CD14-positive monocyte (primary cell): ENCODE results near the gene EFHC1. TPM values are rescaled to one million over a fixed set of nuclear protein-coding genes. Genes with fewer than 3 reads are reported as not detected.

ENCODE experiments used
- DNase-seq, 3 donors: peaks; one replicate each; pipeline ENCODE4 v3.0.0-alpha.2; 2011 to 2022
- H2AFZ ChIP-seq: 2 replicates; pipeline ENCODE4 v1.6.0; 2012; ENCODE audit warnings: mild to moderate bottlenecking, low read depth, low read length, inconsistent platforms; ENCODE audit not compliant: insufficient read depth, poor library complexity, severe bottlenecking
- H3K27ac ChIP-seq, 2 donors: 1 replicate in 1 of 2; 2 replicates in 1 of 2; pipeline ENCODE4 v1.5.1; 2012 to 2013; ENCODE audit warnings: low read length in 2 of 2, control low read depth in 1 of 2, inconsistent platforms in 1 of 2, low read depth in 1 of 2, mild to moderate bottlenecking in 1 of 2
- H3K27me3 ChIP-seq, 2 donors: one replicate each; pipeline versions ENCODE4 v1.6.0 to v1.6.1; 2011 to 2013; ENCODE audit warnings: low read length in 2 of 2; ENCODE audit not compliant: control insufficient read depth in 2 of 2, insufficient read depth in 2 of 2
- H3K36me3 ChIP-seq, 2 donors: replicated peaks in 1 of 2; 1 replicate in 1 of 2; 2 replicates in 1 of 2; pipeline versions ENCODE4 v1.5.1 to v1.6.1; 2012 to 2013; ENCODE audit warnings: low read length in 2 of 2, control low read depth in 1 of 2, inconsistent platforms in 1 of 2, mild to moderate bottlenecking in 1 of 2; ENCODE audit not compliant: insufficient read depth in 2 of 2, control insufficient read depth in 1 of 2
- H3K4me1 ChIP-seq, 2 donors: 1 replicate in 1 of 2; 2 replicates in 1 of 2; pipeline versions ENCODE4 v1.5.1 to v1.6.1; 2012 to 2013; ENCODE audit warnings: low read length in 2 of 2, control low read depth in 1 of 2, inconsistent platforms in 1 of 2, mild to moderate bottlenecking in 1 of 2, moderate library complexity in 1 of 2; ENCODE audit not compliant: insufficient read depth in 2 of 2, control insufficient read depth in 1 of 2
- H3K4me2 ChIP-seq: replicated peaks from 2 replicates; pipeline ENCODE3; 2012; ENCODE audit warnings: low read length, moderate library complexity, mild to moderate bottlenecking; ENCODE audit not compliant: poor library complexity, severe bottlenecking; ENCODE audit errors: extremely low read depth
- H3K4me3 ChIP-seq, 3 experiments: fragments of 200-600 bp in 1 of 3; sonication (generic) in 1 of 3; replicated peaks in 1 of 3; 1 replicate in 2 of 3; 2 replicates in 1 of 3; pipeline ENCODE4 v1.5.1; 2011 to 2013; ENCODE audit warnings: low read length in 3 of 3, mild to moderate bottlenecking in 3 of 3, control low read depth in 2 of 3, low read depth in 2 of 3, inconsistent platforms in 1 of 3, moderate library complexity in 1 of 3
- H3K79me2 ChIP-seq: 2 replicates; pipeline ENCODE4 v1.6.0; 2012; ENCODE audit warnings: mild to moderate bottlenecking, control low read depth, inconsistent platforms, low read length, moderate library complexity; ENCODE audit not compliant: insufficient read depth
- H3K9ac ChIP-seq: 2 replicates; pipeline ENCODE4 v1.6.0; 2017; ENCODE audit warnings: low read length, mild to moderate bottlenecking; ENCODE audit not compliant: insufficient read depth, poor library complexity, severe bottlenecking
- H3K9me3 ChIP-seq, 2 donors: replicated peaks in 1 of 2; 1 replicate in 1 of 2; 2 replicates in 1 of 2; pipeline versions ENCODE4 v1.5.1 to v1.6.1; 2012 to 2013; ENCODE audit warnings: low read length in 2 of 2, control low read depth in 1 of 2; ENCODE audit not compliant: control insufficient read depth in 1 of 2, insufficient read depth in 1 of 2
- H4K20me1 ChIP-seq: 2 replicates; pipeline ENCODE4 v1.6.0; 2012; ENCODE audit warnings: mild to moderate bottlenecking, low read length, control low read depth, moderate library complexity; ENCODE audit not compliant: insufficient read depth
- H3K27ac Mint-ChIP-seq, 7 donors: one replicate each; pipeline ENCODE4 v1.8.0; 2020; ENCODE audit warnings: mild to moderate bottlenecking in 7 of 7, mixed read lengths in 7 of 7, moderate library complexity in 6 of 7, inconsistent platforms in 2 of 7
- H3K27me3 Mint-ChIP-seq, 3 donors: one replicate each; pipeline ENCODE4 v1.8.0; 2021 to 2022; ENCODE audit warnings: low read depth in 3 of 3, mild to moderate bottlenecking in 3 of 3, mixed read lengths in 3 of 3, moderate library complexity in 3 of 3, inconsistent platforms in 1 of 3
- H3K36me3 Mint-ChIP-seq, 2 donors: one replicate each; pipeline ENCODE4 v1.8.0; 2020; ENCODE audit warnings: mixed read lengths in 2 of 2, inconsistent platforms in 1 of 2, mild to moderate bottlenecking in 1 of 2
- H3K4me1 Mint-ChIP-seq: one replicate; pipeline ENCODE4 v1.8.0; 2020; ENCODE audit warnings: mild to moderate bottlenecking, mixed read lengths
- H3K4me3 Mint-ChIP-seq, 2 donors: one replicate each; pipeline ENCODE4 v1.8.0; 2020; ENCODE audit warnings: mild to moderate bottlenecking in 2 of 2, mixed read lengths in 2 of 2, moderate library complexity in 1 of 2
- H3K9me3 Mint-ChIP-seq, 7 donors: one replicate each; pipeline ENCODE4 v1.8.0; 2020 to 2022; ENCODE audit warnings: mixed read lengths in 7 of 7, mild to moderate bottlenecking in 6 of 7, moderate library complexity in 6 of 7, inconsistent platforms in 2 of 7
- WGBS: methylation state at CpG from one replicate; pipeline ENCODE4 v1.1.5; 2013; ENCODE audit warnings: missing lambda C conversion rate; ENCODE audit not compliant: insufficient coverage; 5-methylcytosine and 5-hydroxymethylcytosine counted together
- intact Hi-C, 2 donors: fragments of 100-400 bp; cut with micrococcal nuclease; formaldehyde crosslinking; loops; one replicate each; pipeline versions ENCODE4 v1.15.0 to v1.15.1; 2023
- polyA plus RNA-seq, 3 donors: library from polyadenylated mRNA; depleted of rRNA in 1 of 3; unstranded in 2 of 3; stranded (reverse) in 1 of 3; fragments of 300-500 nt in 2 of 3; fragments of >200 nt in 1 of 3; fragmentation: Illumina TruSeq in 2 of 3; gene quantifications; 1 replicate in 2 of 3; 2 replicates in 1 of 3; pipeline ENCODE4 v1.2.3, GENCODE V29; 2012 to 2021
- TF ChIP-seq, protein P1 (sequence below): fragments of 200-600 bp; IDR thresholded peaks from one replicate; pipeline ENCODE4 v1.8.0; 2022; ENCODE audit warnings: antibody characterized with exemption, mild to moderate bottlenecking

The EFHC1 gene
- polyA plus RNA-seq, 3 donors: 0.30 to 13.5 (median 2.3) TPM

DNA sequence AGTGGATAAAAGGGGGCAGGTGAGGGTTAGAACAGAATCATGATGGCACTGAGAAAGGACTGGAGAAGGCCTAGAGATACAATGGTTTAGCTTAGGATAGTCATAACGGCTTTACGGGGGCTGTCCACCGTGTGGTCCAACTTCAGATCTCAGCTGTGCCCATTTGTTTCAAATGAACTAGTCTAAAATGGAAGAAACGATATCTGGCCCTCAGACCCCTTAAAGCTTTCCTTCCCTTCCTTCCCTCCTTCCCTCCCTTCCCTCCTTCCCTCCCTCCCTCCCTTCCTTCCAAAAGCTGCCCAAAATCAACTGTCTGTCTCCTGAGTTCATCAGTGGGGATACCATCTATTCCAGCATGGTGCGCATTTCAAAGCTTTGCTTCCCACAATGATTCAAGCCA is 128.9 kb downstream of the EFHC1 start:
- Histone ChIP-seq H3K36me3 (peaks cover 4 to 39% of the 10 kb centered on the region in 2 donors), H3K79me2 (peaks cover 78% of the 10 kb centered on the region)
- H3K4me3 Mint-ChIP-seq: no peak overlapping the region

DNA sequence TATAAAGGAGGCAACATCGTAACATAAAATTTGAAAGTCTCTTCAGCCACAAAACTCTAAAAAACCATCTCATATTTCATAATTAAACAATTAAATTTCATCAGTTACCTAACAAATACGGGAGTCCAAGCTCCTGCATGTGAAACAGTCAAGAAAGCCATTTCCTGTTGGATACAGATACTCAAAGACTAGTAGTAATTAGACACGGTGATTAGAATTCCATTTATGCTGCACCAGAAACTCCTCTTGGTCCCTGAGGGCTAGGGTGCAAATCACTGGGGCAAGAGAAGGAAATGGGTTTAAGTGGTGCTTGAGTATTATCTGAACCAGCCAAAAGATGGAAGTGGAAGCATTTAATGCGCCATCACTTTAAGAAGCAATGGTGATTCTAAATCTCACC is 129.3 kb downstream of the EFHC1 start:
- peaks cover 20 to 36% of the 10 kb centered on the region in 2 donors for H3K36me3 Mint-ChIP-seq
- H3K4me2 ChIP-seq: no peak overlapping the region
- peaks cover 24% of the 10 kb centered on the region for H3K4me1 Mint-ChIP-seq
- H3K79me2 ChIP-seq: peaks cover 80% of the 10 kb centered on the region
- H3K9me3 Mint-ChIP-seq: no peaks in the 10 kb centered on the region
- no peak overlapping the region for H2AFZ ChIP-seq
- H3K27me3 ChIP-seq: no peaks in the 10 kb centered on the region
- H3K27ac ChIP-seq: no peak overlapping the region
- no peaks in the 10 kb centered on the region for H3K9me3 ChIP-seq
- H4K20me1 ChIP-seq: peaks cover 95% of the 10 kb centered on the region
- no peak overlapping the region for H3K27ac Mint-ChIP-seq
- peaks cover 4 to 35% of the 10 kb centered on the region in 2 donors for H3K36me3 ChIP-seq
- H3K9ac ChIP-seq: no peak overlapping the region
- intact Hi-C loops: no loop called here
- TF ChIP-seq, protein P1, sequence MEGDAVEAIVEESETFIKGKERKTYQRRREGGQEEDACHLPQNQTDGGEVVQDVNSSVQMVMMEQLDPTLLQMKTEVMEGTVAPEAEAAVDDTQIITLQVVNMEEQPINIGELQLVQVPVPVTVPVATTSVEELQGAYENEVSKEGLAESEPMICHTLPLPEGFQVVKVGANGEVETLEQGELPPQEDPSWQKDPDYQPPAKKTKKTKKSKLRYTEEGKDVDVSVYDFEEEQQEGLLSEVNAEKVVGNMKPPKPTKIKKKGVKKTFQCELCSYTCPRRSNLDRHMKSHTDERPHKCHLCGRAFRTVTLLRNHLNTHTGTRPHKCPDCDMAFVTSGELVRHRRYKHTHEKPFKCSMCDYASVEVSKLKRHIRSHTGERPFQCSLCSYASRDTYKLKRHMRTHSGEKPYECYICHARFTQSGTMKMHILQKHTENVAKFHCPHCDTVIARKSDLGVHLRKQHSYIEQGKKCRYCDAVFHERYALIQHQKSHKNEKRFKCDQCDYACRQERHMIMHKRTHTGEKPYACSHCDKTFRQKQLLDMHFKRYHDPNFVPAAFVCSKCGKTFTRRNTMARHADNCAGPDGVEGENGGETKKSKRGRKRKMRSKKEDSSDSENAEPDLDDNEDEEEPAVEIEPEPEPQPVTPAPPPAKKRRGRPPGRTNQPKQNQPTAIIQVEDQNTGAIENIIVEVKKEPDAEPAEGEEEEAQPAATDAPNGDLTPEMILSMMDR: no peak
- no peak overlapping the region for H3K4me3 Mint-ChIP-seq
- 86% methylated on average over 4 of the region's 4 CpGs for WGBS
- DNase-seq: no peak
- no peak overlapping the region for H3K4me3 ChIP-seq
- no peaks in the 10 kb centered on the region for H3K4me1 ChIP-seq
- peaks cover 0 to 4% (median 0%) of the 10 kb centered on the region in 3 donors for H3K27me3 Mint-ChIP-seq

More for the DNA sequence above, 128.9 kb downstream of the EFHC1 start:
- Mint-ChIP-seq H3K9me3 (no peaks in the 10 kb centered on the region), H3K36me3 (peaks cover 25 to 41% of the 10 kb centered on the region in 2 donors), H3K4me1 (peaks cover 24% of the 10 kb centered on the region), H3K27ac (no peak overlapping the region), H3K27me3 (peaks cover 0 to 4% (median 0%) of the 10 kb centered on the region in 3 donors)
- DNase-seq: no peak
- H3K4me2 ChIP-seq: no peak overlapping the region
- no peak overlapping the region for H3K4me3 ChIP-seq
- TF ChIP-seq, protein P1: no peak
- H3K9ac ChIP-seq: no peak overlapping the region
- WGBS: 100% methylated on average over 4 of the region's 5 CpGs
- peaks cover 95% of the 10 kb centered on the region for H4K20me1 ChIP-seq
- intact Hi-C loops: no loop called here
- no peaks in the 10 kb centered on the region for H3K27me3 ChIP-seq
- H2AFZ ChIP-seq: no peak overlapping the region
- H3K9me3 ChIP-seq: no peaks in the 10 kb centered on the region
- no peaks in the 10 kb centered on the region for H3K4me1 ChIP-seq
- H3K27ac ChIP-seq: no peak overlapping the region
